ENCODE data around the gene SLC35F1. TPM values are rescaled to one million over a fixed set of nuclear protein-coding genes. Genes with fewer than 3 reads are reported as not detected.

SLC35F1 gene
- total and polyA plus RNA-seq, 2 experiments from 2014 or later: 0.04 to 0.43 TPM

DNA sequence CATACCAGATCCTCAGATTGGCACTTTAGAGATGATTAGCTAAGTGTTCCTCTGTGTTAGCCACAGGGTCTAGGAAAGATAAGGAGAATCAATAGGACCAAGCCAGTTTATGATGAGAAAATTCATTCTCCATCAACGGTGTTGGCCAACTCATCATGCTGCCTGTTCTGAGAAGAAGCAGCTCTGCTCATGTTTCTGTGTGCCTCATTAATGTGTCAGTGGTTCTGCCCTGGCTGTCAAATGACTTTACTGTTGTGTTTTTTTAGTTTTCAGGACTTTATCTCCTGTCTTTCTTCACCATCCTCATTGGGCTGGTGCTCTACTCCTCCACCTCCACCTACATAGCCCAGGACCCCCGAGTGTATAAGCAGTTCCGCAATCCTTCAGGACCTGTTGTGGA, 406.7 kb downstream of the SLC35F1 start:
- H3K79me2 ChIP-seq: no peaks in the 10 kb centered on the region
- H2AFZ ChIP-seq: no peak overlapping the region
- 75% methylated on average over 3 of the region's 3 CpGs for WGBS (ENCODE audit: low lambda C conversion rate, missing lambda C conversion rate)
- no peaks in the 10 kb centered on the region for H3K9me3 ChIP-seq (ENCODE audit: low read depth)
- H3K4me1 ChIP-seq (ENCODE audit: insufficient read depth): no peaks in the 10 kb centered on the region
- no peak for TF ChIP-seq EZH2 (IDR thresholded peaks at IDR 0.05; ENCODE audit: borderline replicate concordance)
- no peak for TF ChIP-seq EZH2phosphoT487 (IDR thresholded peaks at IDR 0.05; ENCODE audit: low read depth, severe bottlenecking, unreplicated experiment)
- TF ChIP-seq CTCF (IDR thresholded peaks at IDR 0.05; ENCODE audit: poor library complexity): no peak
- DNase-seq (ENCODE audit: low spot score): no peak
- no peak overlapping the region for H3K4me2 ChIP-seq
- no peak overlapping the region for H3K4me3 ChIP-seq
- H3K9me2 ChIP-seq (replicated peaks; ENCODE audit: insufficient read depth): no peaks in the 10 kb centered on the region
- H4K20me1 ChIP-seq (ENCODE audit: insufficient read depth, poor library complexity, severe bottlenecking): no peaks in the 10 kb centered on the region
- no peaks in the 10 kb centered on the region for H3K27me3 ChIP-seq
- no peak overlapping the region for H3K27ac ChIP-seq
- no peaks in the 10 kb centered on the region for H3K36me3 ChIP-seq (replicated peaks; ENCODE audit: insufficient read depth, low read depth)

DNA sequence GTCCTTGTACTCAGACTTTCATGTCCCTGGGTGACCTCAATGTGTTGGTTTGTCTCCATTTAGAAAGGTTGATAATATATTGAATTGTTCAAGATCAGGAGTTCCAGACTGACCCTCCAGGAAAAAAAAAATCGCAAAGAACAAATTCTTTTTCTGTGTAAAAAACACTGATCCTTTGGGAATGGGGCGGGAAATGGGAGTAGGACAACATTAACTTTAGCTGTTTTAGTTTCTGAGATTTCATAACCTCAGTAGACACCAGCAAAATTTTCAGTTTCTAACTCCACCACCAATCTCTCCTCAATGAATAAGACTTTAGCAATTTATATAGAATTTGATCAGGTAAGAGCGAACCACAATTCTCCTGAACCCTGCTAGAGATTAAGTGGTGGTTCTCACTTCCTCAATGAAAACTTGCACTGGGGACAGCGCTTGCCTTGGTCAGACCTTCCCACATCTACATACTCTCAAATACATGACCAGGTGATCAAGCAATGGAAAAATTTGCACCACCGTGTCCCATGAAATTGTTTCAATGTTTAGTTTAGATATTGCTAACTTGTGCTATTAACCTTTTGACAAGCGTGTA, 409.8 kb downstream of the SLC35F1 start:
- no peak overlapping the region for H3K4me3 ChIP-seq
- no peaks in the 10 kb centered on the region for H4K20me1 ChIP-seq (ENCODE audit: insufficient read depth, poor library complexity, severe bottlenecking)
- H3K9me2 ChIP-seq (replicated peaks; ENCODE audit: insufficient read depth): no peaks in the 10 kb centered on the region
- no peaks in the 10 kb centered on the region for H3K79me2 ChIP-seq
- no peak overlapping the region for H2AFZ ChIP-seq
- H3K4me2 ChIP-seq: no peak overlapping the region
- H3K9me3 ChIP-seq (ENCODE audit: low read depth): no peaks in the 10 kb centered on the region
- no peak overlapping the region for H3K27ac ChIP-seq
- DNase-seq (ENCODE audit: low spot score): no peak
- H3K36me3 ChIP-seq (replicated peaks; ENCODE audit: insufficient read depth, low read depth): no peaks in the 10 kb centered on the region
- TF ChIP-seq EZH2 (IDR thresholded peaks at IDR 0.05; ENCODE audit: borderline replicate concordance): no peak
- no peak for TF ChIP-seq CTCF (IDR thresholded peaks at IDR 0.05; ENCODE audit: poor library complexity)
- TF ChIP-seq EZH2phosphoT487 (IDR thresholded peaks at IDR 0.05; ENCODE audit: low read depth, severe bottlenecking, unreplicated experiment): no peak
- no peaks in the 10 kb centered on the region for H3K4me1 ChIP-seq (ENCODE audit: insufficient read depth)
- 90% methylated on average over 6 of the region's 6 CpGs for whole genome bisulfite sequencing (ENCODE audit: low lambda C conversion rate, missing lambda C conversion rate)
- no peaks in the 10 kb centered on the region for H3K27me3 ChIP-seq

- 50% methylated on average over 4 of the region's 4 CpGs for WGBS (ENCODE audit: low lambda C conversion rate, missing lambda C conversion rate)
- no peak overlapping the region for H3K4me2 ChIP-seq
- H3K36me3 ChIP-seq (replicated peaks; ENCODE audit: insufficient read depth, low read depth): no peaks in the 10 kb centered on the region
- TF ChIP-seq CTCF (IDR thresholded peaks at IDR 0.05; ENCODE audit: poor library complexity): no peak
- no peak for TF ChIP-seq EZH2phosphoT487 (IDR thresholded peaks at IDR 0.05; ENCODE audit: low read depth, severe bottlenecking, unreplicated experiment)
- no peak for TF ChIP-seq EZH2 (IDR thresholded peaks at IDR 0.05; ENCODE audit: borderline replicate concordance)
- no peaks in the 10 kb centered on the region for H3K9me2 ChIP-seq (replicated peaks; ENCODE audit: insufficient read depth)
- no peak for DNase-seq (ENCODE audit: low spot score)
- H3K79me2 ChIP-seq: no peaks in the 10 kb centered on the region
- H3K27me3 ChIP-seq: no peaks in the 10 kb centered on the region
- H3K9me3 ChIP-seq (ENCODE audit: low read depth): no peaks in the 10 kb centered on the region
- H2AFZ ChIP-seq: no peak overlapping the region
- H3K27ac ChIP-seq: no peak overlapping the region
- no peaks in the 10 kb centered on the region for H3K4me1 ChIP-seq (ENCODE audit: insufficient read depth)
- no peaks in the 10 kb centered on the region for H4K20me1 ChIP-seq (ENCODE audit: insufficient read depth, poor library complexity, severe bottlenecking)
- no peak overlapping the region for H3K4me3 ChIP-seq
Observed at GRCh38 chr6:118317581-118318563, 410.8 kb downstream of the SLC35F1 start.

Measured in hepatocyte (in vitro differentiated cells).